ENCODE results near the gene OR7G1.

Gene OR7G1

GRCh38 chr19:9144920-9145319, 29.4 kb upstream of the OR7G1 start:
- no peak for TF ChIP-seq CTCF (IDR thresholded peaks at IDR 0.05)
- no peak overlapping the region for H3K4me3 ChIP-seq (ENCODE audit: low read depth in 1 of 2, low read length in 1 of 2)
- H3K36me3 ChIP-seq, result peaks cover 9% of the 10 kb centered on the region
- H3K9me3 ChIP-seq, result peaks cover 11% of the 10 kb centered on the region
- peaks cover 17% of the 10 kb centered on the region in 2 experiments for H3K4me1 ChIP-seq (ENCODE audit: control insufficient read depth in 1 of 2, insufficient read depth in 1 of 2, low read depth in 1 of 2, low read length in 1 of 2)
- H3K27ac ChIP-seq, result no peak overlapping the region
- no peaks in the 10 kb centered on the region for H3K27me3 ChIP-seq

GRCh38 chr19:9140159-9140874, 24.8 kb upstream of the OR7G1 start, which contains the start of gene ZNF317:
Gene ZNF317, plus strand, starts transcription at chr19:9140397. Its CDS starts 15,620 bp downstream, at chr19:9156017.
- Histone ChIP-seq H3K27ac (peak within 1 kb of the TSS; percentile 76), H3K36me3 (no peaks in the 10 kb centered on the region)
- TF ChIP-seq CTCF (IDR thresholded peaks at IDR 0.05), result peak; percentile 25

GRCh38 chr19:9139609-9140158, 24.1 kb upstream of the OR7G1 start:
- no peaks in the 10 kb centered on the region for H3K27me3 ChIP-seq
- peak overlapping the region; percentile 92 to 97 for H3K4me3 ChIP-seq (ENCODE audit: low read depth in 1 of 2, low read length in 1 of 2)
- no peak for TF ChIP-seq CTCF (IDR thresholded peaks at IDR 0.05)
- H3K4me1 ChIP-seq (ENCODE audit: control insufficient read depth in 1 of 2, insufficient read depth in 1 of 2, low read depth in 1 of 2, low read length in 1 of 2), result peaks cover 20 to 24% of the 10 kb centered on the region in 2 experiments
- no peaks in the 10 kb centered on the region for H3K9me3 ChIP-seq
- no peaks in the 10 kb centered on the region for H3K36me3 ChIP-seq
- H3K27ac ChIP-seq, result peak overlapping the region; percentile 76

More at GRCh38 chr19:9140159-9140874, 24.8 kb upstream of the OR7G1 start, which contains the start of gene ZNF317:
- peak within 1 kb of the TSS; percentile 92 to 97 for H3K4me3 ChIP-seq (ENCODE audit: low read depth in 1 of 2, low read length in 1 of 2)
- H3K4me1 ChIP-seq (ENCODE audit: control insufficient read depth in 1 of 2, insufficient read depth in 1 of 2, low read depth in 1 of 2, low read length in 1 of 2), result peaks cover 20 to 24% of the 10 kb centered on the region in 2 experiments
- no peaks in the 10 kb centered on the region for H3K27me3 ChIP-seq
- peaks cover 6% of the 10 kb centered on the region for H3K9me3 ChIP-seq

- H3K27me3 ChIP-seq, result no peaks in the 10 kb centered on the region
- H3K27ac ChIP-seq, result no peak overlapping the region
- H3K9me3 ChIP-seq, result no peaks in the 10 kb centered on the region
- peaks cover 0 to 4% of the 10 kb centered on the region in 2 experiments for H3K4me1 ChIP-seq (ENCODE audit: control insufficient read depth in 1 of 2, insufficient read depth in 1 of 2, low read depth in 1 of 2, low read length in 1 of 2)
- no peaks in the 10 kb centered on the region for H3K36me3 ChIP-seq
- TF ChIP-seq CTCF (IDR thresholded peaks at IDR 0.05), result no peak
- no peak overlapping the region for H3K4me3 ChIP-seq (ENCODE audit: low read depth in 1 of 2, low read length in 1 of 2)
Observed at GRCh38 chr19:9132422-9132821, 16.9 kb upstream of the OR7G1 start.

- TF ChIP-seq CTCF (IDR thresholded peaks at IDR 0.05), result no peak
- H3K36me3 ChIP-seq, result no peaks in the 10 kb centered on the region
- H3K27ac ChIP-seq, result no peak overlapping the region
- H3K9me3 ChIP-seq, result no peaks in the 10 kb centered on the region
- H3K4me3 ChIP-seq (ENCODE audit: low read depth in 1 of 2, low read length in 1 of 2), result no peak overlapping the region
- no peaks in the 10 kb centered on the region for H3K4me1 ChIP-seq (ENCODE audit: control insufficient read depth in 1 of 2, insufficient read depth in 1 of 2, low read depth in 1 of 2, low read length in 1 of 2)
- no peaks in the 10 kb centered on the region for H3K27me3 ChIP-seq
Observed at GRCh38 chr19:9130965-9131364, 15.4 kb upstream of the OR7G1 start.

Measured in neutrophil (primary cell).